Globus pallidus (tissue), 1 donor: ENCODE data around the gene DVL2.

Source experiments
- DNase-seq: peaks from one replicate; pipeline ENCODE4 v3.0.0-alpha.2; 2015; ENCODE audit warnings: low spot score

DVL2 gene

DNA sequence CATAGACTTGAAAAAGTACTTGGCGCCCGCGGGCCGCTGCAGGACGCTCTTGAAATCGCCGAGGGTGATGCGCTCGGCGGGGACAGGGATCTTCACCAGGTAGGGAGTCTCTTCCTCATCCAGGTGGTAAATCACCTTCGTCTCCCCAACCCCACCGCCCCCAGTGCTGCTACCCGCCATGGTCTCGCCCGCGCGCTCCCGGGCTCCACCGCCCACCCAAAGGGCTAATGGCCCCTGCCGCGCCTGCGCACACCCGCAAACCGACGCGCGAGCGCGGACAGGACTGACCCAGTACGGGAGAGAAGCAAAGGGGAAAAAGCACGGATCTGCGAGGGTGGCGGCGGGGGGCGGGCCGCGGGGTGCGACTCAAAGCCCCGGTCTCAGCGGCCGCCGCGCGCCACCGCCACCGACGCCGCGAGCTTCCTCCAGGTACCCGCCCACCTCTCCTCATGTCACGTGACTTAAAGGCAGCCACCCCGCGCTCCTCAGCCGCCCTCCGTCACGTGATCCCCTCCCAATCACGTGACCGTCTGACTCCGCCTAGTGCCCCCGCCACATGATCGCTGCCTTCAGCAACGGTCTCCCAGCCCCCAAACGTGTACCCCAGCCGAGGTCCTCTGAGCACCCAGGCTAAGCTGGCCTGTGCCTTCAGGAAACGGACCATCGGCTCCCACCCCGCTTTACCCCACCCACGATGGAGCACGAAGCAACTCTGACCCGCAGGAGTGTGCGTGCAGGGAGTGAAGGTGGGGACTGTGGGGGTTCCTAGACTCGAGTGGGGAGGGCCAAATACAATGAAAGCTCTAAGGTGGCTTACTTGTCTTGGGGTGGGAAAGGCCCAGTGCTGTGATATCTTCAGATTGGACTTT is at the start of gene DVL2:
TSS of gene DVL2 (minus strand) at position 435 of the 869 bp plus-strand sequence. CDS start at position 180, 255 bp downstream.
- DNase-seq: peak; percentile 95

- DNase-seq: no peak
Measured at GRCh38 chr17:7283471-7284216, 49.3 kb upstream of the DVL2 start.

DNA sequence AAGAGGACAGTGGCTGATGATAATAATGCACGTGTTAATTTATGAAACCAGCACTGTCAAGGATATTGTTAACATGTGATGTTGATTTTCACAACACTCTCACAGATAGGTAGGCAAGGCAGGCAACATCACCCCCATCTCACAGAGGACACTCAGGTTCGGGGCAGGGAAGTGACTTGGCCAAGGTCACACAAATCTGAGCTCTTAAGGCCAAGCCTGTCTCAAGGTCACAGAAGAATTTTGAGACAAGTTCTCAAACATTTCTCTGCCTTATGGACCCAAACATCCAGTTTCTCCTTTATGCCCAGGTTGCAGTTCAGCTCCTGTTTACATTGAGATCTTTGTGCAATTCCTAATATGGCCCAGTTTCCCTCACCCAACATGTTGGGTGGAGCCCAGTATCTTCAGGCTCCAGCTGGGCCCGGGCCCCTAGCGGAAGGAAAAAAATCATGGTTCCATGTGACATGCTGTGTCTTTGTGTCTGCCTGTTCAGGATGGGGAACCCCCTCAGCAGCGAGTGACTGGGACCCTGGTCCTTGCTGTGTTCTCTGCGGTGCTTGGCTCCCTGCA is 48.5 kb upstream of the DVL2 start:
- no peak for DNase-seq

DNA sequence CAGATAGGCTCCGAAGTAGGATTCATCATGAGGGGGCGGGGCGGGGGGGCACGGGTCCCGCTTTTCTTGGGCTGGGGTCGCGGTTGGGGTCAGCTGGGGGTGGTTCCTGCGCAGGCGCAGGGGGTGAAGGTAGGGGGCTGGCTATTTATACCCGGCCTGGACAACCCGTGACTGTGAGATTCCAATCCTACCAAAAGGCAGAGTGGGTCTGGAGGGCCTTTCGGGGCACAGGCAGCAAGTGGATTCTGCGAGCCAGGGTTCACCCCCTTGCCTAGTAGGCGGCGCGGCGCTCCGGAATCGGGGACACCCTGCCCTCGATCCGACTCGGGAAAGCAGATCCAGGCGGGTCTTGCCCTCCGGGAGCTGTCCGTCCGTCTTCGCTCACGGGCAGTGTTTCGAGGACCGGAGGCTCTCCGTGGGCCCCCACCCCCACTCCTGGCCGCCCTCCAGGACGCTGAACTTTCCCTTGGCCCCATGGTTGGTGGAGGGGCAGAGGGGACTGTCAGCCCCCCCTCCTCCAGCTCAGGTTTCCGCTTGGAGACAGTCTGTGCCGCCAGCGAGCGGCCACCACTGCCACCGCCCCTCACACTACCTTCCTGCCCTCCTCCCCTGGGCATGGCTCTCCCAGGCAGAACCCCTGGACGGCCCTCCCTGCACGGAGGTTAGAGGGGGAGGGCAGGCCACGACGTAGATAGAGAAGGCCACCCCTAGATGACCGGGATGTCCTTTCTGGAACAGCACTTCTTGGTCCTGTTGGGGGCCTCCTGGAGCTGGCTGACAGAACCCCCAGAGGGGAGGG is 47.8 kb upstream of the DVL2 start:
- DNase-seq: no peak

DNA sequence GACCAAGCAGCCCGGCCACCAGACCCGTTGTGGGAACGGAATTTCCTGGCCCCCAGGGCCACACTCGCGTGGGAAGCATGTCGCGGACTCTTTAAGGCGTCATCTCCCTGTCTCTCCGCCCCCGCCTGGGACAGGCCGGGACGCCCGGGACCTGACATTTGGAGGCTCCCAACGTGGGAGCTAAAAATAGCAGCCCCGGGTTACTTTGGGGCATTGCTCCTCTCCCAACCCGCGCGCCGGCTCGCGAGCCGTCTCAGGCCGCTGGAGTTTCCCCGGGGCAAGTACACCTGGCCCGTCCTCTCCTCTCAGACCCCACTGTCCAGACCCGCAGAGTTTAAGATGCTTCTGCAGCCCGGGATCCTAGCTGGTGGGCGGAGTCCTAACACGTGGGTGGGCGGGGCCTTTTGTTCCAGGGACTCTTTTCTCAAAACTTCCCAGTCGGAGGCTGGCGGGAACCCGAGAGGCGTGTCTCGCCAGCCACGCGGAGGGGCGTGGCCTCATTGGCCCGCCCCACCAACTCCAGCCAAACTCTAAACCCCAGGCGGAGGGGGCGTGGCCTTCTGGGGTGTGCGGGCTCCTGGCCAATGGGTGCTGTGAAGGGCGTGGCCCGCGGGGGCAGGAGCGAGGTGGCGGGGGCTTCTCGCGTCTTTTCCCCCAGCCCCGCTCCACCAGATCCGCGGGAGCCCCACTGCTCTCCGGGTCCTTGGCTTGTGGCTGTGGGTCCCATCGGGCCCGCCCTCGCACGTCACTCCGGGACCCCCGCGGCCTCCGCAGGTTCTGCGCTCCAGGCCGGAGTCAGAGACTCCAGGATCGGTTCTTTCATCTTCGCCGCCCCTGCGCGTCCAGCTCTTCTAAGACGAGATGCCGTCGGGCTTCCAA is 47.0 kb upstream of the DVL2 start, which contains the start of gene SLC2A4:
TSS of gene SLC2A4 (plus strand) at position 645 of the 879 bp plus-strand sequence. CDS start at position 862, 217 bp downstream.
- peak; percentile 67 for DNase-seq

GRCh38 chr17:7280519-7281073 is 46.3 kb upstream of the DVL2 start:
- peak; percentile 70 for DNase-seq

DNA sequence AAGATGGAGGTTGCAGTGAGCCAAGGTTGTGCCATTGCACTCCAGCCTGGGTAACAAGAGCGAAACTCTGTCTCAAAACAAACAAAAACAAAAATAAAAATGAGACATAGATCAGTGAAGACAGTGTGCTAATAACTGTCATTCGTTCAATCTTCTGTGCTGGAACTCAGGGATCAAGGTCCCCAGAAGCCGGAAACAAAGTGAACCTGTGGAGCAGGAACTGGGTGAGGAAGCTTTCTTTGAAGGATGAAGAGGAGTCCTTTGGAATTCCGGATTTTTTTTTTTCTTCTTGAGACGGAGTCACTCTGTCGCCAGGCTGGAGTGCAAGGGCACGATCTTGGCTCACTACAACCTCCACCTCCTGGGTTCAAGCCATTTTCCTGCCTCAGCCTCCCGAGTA is 45.1 kb upstream of the DVL2 start:
- no peak for DNase-seq

- no peak for DNase-seq
Measured at GRCh38 chr17:7266784-7267183, 32.5 kb upstream of the DVL2 start.

DNA sequence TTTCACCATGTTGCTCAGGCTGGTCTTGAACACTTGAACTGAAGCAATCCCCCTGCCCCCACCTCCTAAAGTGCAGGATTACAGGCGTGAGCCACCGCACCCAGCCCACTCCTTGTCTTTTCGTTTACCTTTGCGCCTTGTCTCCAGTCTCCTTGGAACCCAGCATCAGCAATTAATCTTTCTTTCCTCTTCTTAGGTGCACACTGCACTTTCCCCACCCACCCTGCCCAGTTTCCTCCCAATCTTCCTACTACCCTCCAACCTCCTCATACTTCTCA is 29.4 kb upstream of the DVL2 start:
- no peak for DNase-seq

- DNase-seq: no peak
Measured at GRCh38 chr17:7262935-7263800, 28.9 kb upstream of the DVL2 start.

DNA sequence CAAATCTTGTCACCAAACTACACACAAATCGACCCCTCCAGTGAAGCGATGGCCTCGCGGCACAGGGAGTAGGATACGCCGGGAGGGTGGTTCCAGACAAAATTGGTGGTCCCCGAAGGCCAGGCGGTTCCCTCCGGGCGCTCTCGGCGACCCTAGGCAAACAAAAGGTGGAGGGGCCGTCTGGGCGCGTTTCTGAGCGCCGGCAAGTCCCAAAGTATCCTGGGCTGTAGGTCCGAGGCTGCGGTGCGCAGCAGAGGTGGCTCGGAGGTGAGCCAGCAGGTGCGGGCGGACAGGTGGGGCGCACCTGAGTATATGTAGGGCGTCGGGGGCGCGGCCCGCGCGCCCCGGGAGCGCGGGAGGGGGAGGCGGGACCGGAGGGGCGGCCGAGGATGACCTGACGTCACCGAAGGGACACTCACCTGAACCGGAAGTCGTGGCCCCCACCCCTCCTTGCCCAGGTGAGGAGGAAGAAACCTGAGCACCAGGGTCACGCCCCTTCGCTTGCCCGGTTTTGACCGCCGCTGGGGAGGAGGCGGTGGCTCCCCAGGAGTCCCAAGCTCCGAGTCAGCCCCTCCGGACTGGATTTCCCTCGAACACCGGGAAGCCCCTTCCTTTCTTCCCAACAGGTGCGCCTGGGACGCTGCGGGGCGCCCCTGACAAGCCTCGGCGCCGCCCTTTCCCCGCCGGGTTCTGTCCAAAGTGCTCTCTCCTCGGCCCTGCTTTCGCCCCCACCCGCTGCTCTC is 28.0 kb upstream of the DVL2 start, which contains the start of gene CLDN7:
TSS of gene CLDN7 (minus strand) at position 287 of the 743 bp plus-strand sequence. CDS start 435 bp downstream, outside the sequence.
- no peak for DNase-seq

DNA sequence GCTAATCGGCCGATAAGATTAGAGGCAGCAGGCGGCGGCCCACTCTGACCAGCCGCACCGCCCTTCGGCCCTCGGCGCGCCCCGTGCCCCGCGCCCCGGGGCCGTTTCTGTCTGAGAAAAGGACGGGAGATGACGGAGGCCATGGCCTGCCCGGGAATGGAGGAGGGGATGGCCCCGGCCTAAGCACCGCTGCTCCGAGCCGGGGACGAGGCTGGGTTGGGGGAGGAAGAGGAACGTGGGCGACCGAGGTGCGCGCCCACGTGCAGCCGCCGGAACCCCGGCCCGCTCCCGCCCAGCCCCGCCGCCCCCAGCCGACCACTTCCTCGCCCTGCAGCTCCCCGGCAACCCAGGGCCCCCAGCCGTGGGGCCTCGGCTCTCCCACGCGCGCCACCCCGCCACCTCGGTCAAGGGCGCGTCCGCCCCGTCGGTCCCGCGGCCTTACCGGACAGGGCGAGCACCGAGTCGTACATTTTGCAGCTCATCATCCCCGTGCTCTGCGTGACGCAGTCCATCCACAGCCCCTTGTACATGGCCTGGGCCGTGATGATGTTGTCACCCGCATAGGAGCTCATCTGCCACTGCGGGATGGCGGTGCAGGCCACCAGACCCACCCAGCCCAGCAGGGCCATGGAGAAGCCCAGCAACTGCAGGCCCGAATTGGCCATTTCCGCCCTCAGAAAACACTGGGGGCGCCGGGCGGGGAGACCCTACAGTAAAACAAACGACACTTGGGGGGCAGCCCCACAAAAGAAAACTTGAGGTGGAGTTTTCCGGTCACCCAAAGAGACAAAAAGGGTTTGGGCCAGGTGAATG is 27.3 kb upstream of the DVL2 start:
- DNase-seq: no peak

DNA sequence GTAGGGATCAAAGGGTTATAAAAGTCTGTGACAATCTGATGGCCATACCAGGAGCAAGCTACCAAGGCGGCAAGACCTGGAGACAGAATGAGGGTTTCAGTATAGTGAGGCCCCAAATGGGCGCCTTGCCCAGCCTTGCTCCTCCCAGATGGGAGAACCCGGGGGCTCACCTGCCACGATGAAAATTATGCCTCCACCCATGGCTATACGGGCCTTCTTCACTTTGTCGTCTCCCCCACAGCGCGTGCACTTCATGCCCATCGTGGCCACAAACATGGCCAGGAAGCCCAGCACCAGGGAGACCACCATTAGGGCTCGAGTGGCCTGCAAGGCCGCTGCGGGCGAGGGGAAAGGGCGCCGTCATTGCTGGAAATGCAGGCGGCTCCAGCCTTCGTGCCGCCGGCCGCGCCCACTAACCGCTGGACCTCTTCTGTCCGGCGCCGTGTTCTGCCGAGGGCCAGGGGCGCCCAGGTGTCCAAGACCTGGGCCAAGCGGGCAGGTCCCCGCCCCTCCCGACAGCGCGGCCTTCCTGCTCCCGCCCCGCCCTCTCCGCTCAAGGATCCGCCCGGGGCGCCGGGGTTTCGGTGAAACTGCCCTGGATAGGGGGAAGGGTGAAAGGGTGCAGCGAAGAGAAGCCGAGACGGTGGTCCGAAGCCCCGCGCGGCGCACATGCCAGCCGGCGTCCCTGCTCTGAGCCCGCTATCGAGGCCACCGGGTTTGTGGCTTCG is 26.5 kb upstream of the DVL2 start:
- no peak for DNase-seq

DNA sequence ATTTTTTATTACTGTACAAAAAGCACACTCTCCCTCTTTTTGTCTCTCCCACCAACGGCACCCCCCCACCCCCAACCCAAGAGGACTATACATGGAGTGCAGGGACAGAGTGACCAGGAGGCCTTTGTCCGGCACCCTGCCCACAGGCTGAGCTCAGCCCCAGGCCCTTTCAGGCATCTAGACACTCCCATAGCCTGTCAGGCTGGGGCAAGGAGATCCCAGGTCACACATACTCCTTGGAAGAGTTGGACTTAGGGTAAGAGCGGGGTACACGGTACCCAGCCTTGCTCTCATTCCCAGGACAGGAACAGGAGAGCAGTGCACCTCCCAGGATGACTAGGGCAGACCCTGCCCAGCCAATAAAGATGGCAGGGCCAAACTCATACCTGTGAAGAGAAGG is 25.8 kb upstream of the DVL2 start:
- no peak for DNase-seq

DNA sequence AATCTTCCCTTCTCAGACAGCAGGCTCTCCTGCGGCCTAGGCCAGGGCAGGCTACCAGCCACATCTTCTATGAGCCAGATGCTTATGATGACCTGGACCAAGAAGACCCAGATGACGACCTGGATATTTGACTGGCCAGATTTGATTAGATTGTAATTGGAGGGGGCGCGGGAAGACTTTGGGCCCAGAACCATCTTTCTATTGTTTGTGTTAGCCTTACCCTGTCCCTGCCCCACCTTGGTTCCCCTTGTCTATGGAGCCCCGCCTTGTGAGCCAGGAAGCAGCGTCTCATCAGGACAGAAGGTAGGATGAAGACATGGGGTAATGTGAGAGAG is 25.2 kb upstream of the DVL2 start:
- DNase-seq: no peak

DNA sequence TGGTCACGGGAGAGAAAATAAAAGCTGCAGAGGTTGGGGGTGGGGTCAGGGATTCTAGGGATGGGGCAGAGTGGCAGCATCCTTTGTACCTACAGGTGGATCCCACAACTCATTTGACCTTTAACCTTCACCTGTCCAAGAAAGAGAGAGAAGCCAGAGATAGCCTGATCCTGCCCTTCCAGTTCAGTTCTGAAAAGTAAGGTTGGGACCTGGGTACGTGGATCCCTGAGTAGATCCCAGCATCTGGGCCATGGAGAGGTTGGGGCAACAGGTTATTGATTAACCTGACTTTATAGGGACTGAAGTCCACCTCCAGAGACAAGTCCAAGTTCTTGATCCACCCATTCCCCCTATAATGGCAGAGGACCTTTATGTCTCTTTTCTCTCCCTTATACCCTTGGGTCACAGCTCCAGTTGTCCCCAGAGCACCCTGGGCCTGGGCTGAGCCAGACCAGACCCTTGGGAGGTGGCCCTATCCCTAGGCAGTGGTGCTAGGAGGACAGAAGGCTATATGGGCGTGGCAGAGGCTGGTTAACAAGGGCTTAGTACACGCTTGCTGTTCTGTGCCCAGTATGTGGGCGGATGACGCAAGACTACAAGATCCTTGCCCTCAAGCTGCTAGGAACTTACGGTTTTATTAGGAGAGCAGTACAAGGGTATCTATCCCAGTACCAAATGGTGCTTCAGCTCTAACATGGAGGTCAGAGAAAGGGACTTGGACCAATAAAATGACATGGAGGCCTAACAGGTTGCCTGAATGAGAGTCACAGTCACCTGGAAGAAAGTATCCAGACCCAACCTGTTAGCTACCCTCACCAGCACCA is 24.6 kb upstream of the DVL2 start:
- no peak for DNase-seq
